K562 (cell line): ENCODE data around the gene TAS1R3. TPM values are rescaled to one million over a fixed set of nuclear protein-coding genes. Genes with fewer than 3 reads are reported as not detected.

Experiments used
- ATF7 ChIP-seq: fragments of 450-650 bp; IDR thresholded peaks from 2 replicates; pipeline ENCODE4 v1.7.1; 2014; ENCODE audit warnings: mild to moderate bottlenecking, moderate library complexity
- BHLHE40 ChIP-seq: IDR thresholded peaks from 2 replicates; pipeline ENCODE4 v1.6.1; 2011; ENCODE audit warnings: low read length, improper control_type of control experiment
- CC2D1A ChIP-seq: fragments of 450-650 bp; IDR thresholded peaks from 2 replicates; pipeline ENCODE4 v1.6.1; 2017; ENCODE audit warnings: mild to moderate bottlenecking
- CTCFL ChIP-seq: IDR thresholded peaks from 2 replicates; pipeline ENCODE4 v1.6.1; 2011; ENCODE audit warnings: borderline replicate concordance, low read depth, mild to moderate bottlenecking, moderate library complexity, low read length; ENCODE audit not compliant: insufficient read depth, poor library complexity, severe bottlenecking
- GABPA ChIP-seq: fragments of 200-800 bp; sonication (Bioruptor generic); conservative IDR thresholded peaks from 2 replicates; pipeline ENCODE4 v1.6.1; 2016; ENCODE audit warnings: low read depth, missing genetic modification characterization, missing compliant biosample characterization
- GABPB1 ChIP-seq: sonication (generic); formaldehyde crosslinking; IDR thresholded peaks from 2 replicates; pipeline ENCODE4 v1.8.0; 2022; ENCODE audit warnings: mild to moderate bottlenecking, missing genetic modification reagents
- KLF13 ChIP-seq: fragments of 450-650 bp; IDR thresholded peaks from 2 replicates; pipeline ENCODE4 v1.6.1; 2016; ENCODE audit warnings: missing genetic modification characterization, low read depth, mild to moderate bottlenecking, missing compliant biosample characterization, moderate library complexity, borderline replicate concordance
- L3MBTL2 ChIP-seq: fragments of 450-650 bp; IDR thresholded peaks from 2 replicates; pipeline ENCODE4 v1.6.1; 2016; ENCODE audit warnings: mild to moderate bottlenecking, moderate library complexity
- MIER1 ChIP-seq: fragments of 450-650 bp; IDR thresholded peaks from 2 replicates; pipeline ENCODE4 v1.6.1; 2016; ENCODE audit warnings: antibody characterized with exemption, mild to moderate bottlenecking, low read depth
- POLR2AphosphoS5 ChIP-seq: IDR thresholded peaks from 2 replicates; pipeline ENCODE4 v1.6.1; 2011; ENCODE audit warnings: mild to moderate bottlenecking, low read depth, low read length, moderate library complexity; ENCODE audit not compliant: control insufficient read depth, insufficient read depth
- SREBF1 ChIP-seq: fragments of 150-350 bp; IDR thresholded peaks from 2 replicates; pipeline ENCODE4 v1.6.1; 2014; ENCODE audit warnings: antibody characterized with exemption, low read depth, low read length, borderline replicate concordance
- TBL1XR1 ChIP-seq, 2 experiments: IDR thresholded peaks; 2 replicates each; pipeline ENCODE4 v1.6.1; 2012; ENCODE audit warnings: improper control_type of control experiment in 2 of 2, low read length in 2 of 2, mild to moderate bottlenecking in 1 of 2
- VEZF1 ChIP-seq: fragments of 200-800 bp; sonication (Bioruptor generic); IDR thresholded peaks from 2 replicates; pipeline ENCODE4 v1.6.1; 2017; ENCODE audit warnings: missing genetic modification characterization, missing compliant biosample characterization
- ZBTB49 ChIP-seq: sonication (generic); formaldehyde crosslinking; IDR thresholded peaks from 2 replicates; pipeline ENCODE4 v1.8.0; 2022; ENCODE audit warnings: missing genetic modification reagents, mild to moderate bottlenecking, borderline replicate concordance
- ZBTB8A ChIP-seq: fragments of 450-650 bp; IDR thresholded peaks from 2 replicates; pipeline ENCODE4 v1.6.1; 2018; ENCODE audit warnings: mild to moderate bottlenecking, moderate library complexity; ENCODE audit not compliant: partially characterized antibody
- ZNF165 ChIP-seq: fragments of 250-450 bp; sonication (Bioruptor Pico); IDR thresholded peaks from 2 replicates; pipeline ENCODE4 v1.4.0; 2020; ENCODE audit warnings: borderline replicate concordance
- ZNF224 ChIP-seq: sonication (generic); formaldehyde crosslinking; IDR thresholded peaks from 2 replicates; pipeline ENCODE4 v1.8.0; 2022; ENCODE audit warnings: mild to moderate bottlenecking, missing genetic modification reagents
- ZNF24 ChIP-seq: fragments of 450-650 bp; IDR thresholded peaks from 2 replicates; pipeline ENCODE4 v1.6.1; 2016
- ZNF280A ChIP-seq: fragments of 450-650 bp; IDR thresholded peaks from 2 replicates; pipeline ENCODE4 v1.6.1; 2018; ENCODE audit warnings: mild to moderate bottlenecking, low read depth; ENCODE audit not compliant: partially characterized antibody
- polyA plus RNA-seq, 8 experiments: library from polyadenylated mRNA; depleted of rRNA in 4 of 8; stranded (reverse) in 5 of 8; unstranded in 3 of 8; fragments of >200 nt; fragmentation: Nextera tagmentation in 2 of 8; fragmentation: Illumina TruSeq in 1 of 8; extraction: Ambion mirVana in 2 of 8; extraction: Trizol in 1 of 8; gene quantifications; 2 replicates each; pipeline versions ENCODE4 v1.2.1 to v1.2.3, GENCODE V29; 2011 to 2014; ENCODE audit warnings: inconsistent platforms in 1 of 8, missing spikeins in 1 of 8
- total RNA-seq, 7 experiments: library from RNA; depleted of rRNA in 6 of 7; stranded (reverse); fragments of >200 nt in 6 of 7; fragmentation: Illumina TruSeq in 2 of 7; extraction: Trizol in 2 of 7; gene quantifications; 2 replicates each; pipeline versions ENCODE4 v1.2.1 to v1.2.3, GENCODE V29; 2011 to 2021; ENCODE audit warnings: low replicate concordance in 1 of 7

Gene TAS1R3
- total and polyA plus RNA-seq, 9 of the 15 experiments (the other 6 are each of a cell fraction or from before 2014, with no cell fraction given): 0.07 to 0.13 TPM; not detected in 7

- TF ChIP-seq ZBTB8A: no peak
- TF ChIP-seq ZNF224 (CRISPR knock-in tag): no peak
- TF ChIP-seq VEZF1: peak; percentile 91
- TF ChIP-seq L3MBTL2: peak; percentile 86
- TF ChIP-seq SREBF1: no peak
- peak; percentile 97 for TF ChIP-seq GABPA (tag)
- no peak for TF ChIP-seq ZNF24
- TF ChIP-seq CC2D1A: no peak
- no peak; the same call in 1 of the 2 replicates for TF ChIP-seq BHLHE40
- TF ChIP-seq CTCFL: no peak
- no peak for TF ChIP-seq TBL1XR1 (IDR thresholded peaks at IDR 0.05; ENCODE audit: low read length in 2 of 2)
- TF ChIP-seq POLR2AphosphoS5: peak; percentile 67
- TF ChIP-seq KLF13 (tag): peak; percentile 86; the same call in 1 of the 2 replicates
- no peak for TF ChIP-seq ZNF280A
- no peak for TF ChIP-seq ZNF165 (CRISPR knock-in tag)
- peak; percentile 93 for TF ChIP-seq GABPB1 (CRISPR knock-in tag)
- TF ChIP-seq ZBTB49 (CRISPR knock-in tag): no peak
- peak; percentile 24; the same call in 1 of the 2 replicates for TF ChIP-seq ATF7
- TF ChIP-seq MIER1: no peak
These were observed 6.4 kb upstream of the TAS1R3 start, which contains the start of the genes CPTP and INTS11 (continued) for GRCh38 chr1:1324524-1325287.
